Globus pallidus (tissue), 1 donor: Measurements from ENCODE around the gene PAX9.
"Not testable (repeated sequence)": the region's sequence is repeated elsewhere in the genome, so short reads cannot be mapped to it uniquely, and the experiment has no call there.

ENCODE experiments used
- DNase-seq: peaks from one replicate; pipeline ENCODE4 v3.0.0-alpha.2; 2015; ENCODE audit warnings: low spot score

PAX9 gene

GRCh38 chr14:36674659-36675058 lies 13.0 kb downstream of the PAX9 start:
- DNase-seq: no peak

- no peak for DNase-seq
Observed at GRCh38 chr14:36675581-36675980, 13.9 kb downstream of the PAX9 start.

GRCh38 chr14:36676236-36676635 lies 14.6 kb downstream of the PAX9 start:
- no peak for DNase-seq

- DNase-seq: no peak
Observed at GRCh38 chr14:36682338-36682737, 20.7 kb downstream of the PAX9 start.

- no peak for DNase-seq
Observed at GRCh38 chr14:36683083-36683724, 21.5 kb downstream of the PAX9 start.

- no peak for DNase-seq
Observed at GRCh38 chr14:36684946-36685345, 23.3 kb downstream of the PAX9 start.

- no peak for DNase-seq
Observed at GRCh38 chr14:36690311-36691040, 28.8 kb downstream of the PAX9 start.

- not testable (repeated sequence) for DNase-seq
Observed at GRCh38 chr14:36699420-36699819, 37.8 kb downstream of the PAX9 start.

- DNase-seq: no peak
Observed at GRCh38 chr14:36700651-36701050, 39.0 kb downstream of the PAX9 start.

- no peak for DNase-seq
Observed at GRCh38 chr14:36701132-36701531, 39.5 kb downstream of the PAX9 start.

GRCh38 chr14:36702474-36702873 lies 40.8 kb downstream of the PAX9 start:
- no peak for DNase-seq

- DNase-seq: no peak
Observed at GRCh38 chr14:36707570-36707969, 45.9 kb downstream of the PAX9 start.

GRCh38 chr14:36713960-36714703 lies 52.5 kb downstream of the PAX9 start:
- DNase-seq: no peak

- DNase-seq: no peak
Observed at GRCh38 chr14:36716614-36717184, 55.0 kb downstream of the PAX9 start.

GRCh38 chr14:36717363-36717762 lies 55.7 kb downstream of the PAX9 start:
- no peak for DNase-seq

GRCh38 chr14:36718216-36718615 lies 56.6 kb downstream of the PAX9 start:
- no peak for DNase-seq

GRCh38 chr14:36719823-36720222 lies 58.2 kb downstream of the PAX9 start:
- DNase-seq: no peak

GRCh38 chr14:36720657-36721056 lies 59.0 kb downstream of the PAX9 start:
- DNase-seq: no peak

- no peak for DNase-seq
Observed at GRCh38 chr14:36721877-36722276, 60.2 kb downstream of the PAX9 start.

- DNase-seq: no peak
Observed at GRCh38 chr14:36723530-36723929, 61.9 kb downstream of the PAX9 start.

GRCh38 chr14:36724162-36724561 lies 62.5 kb downstream of the PAX9 start:
- no peak for DNase-seq

GRCh38 chr14:36726128-36726527 lies 64.5 kb downstream of the PAX9 start:
- no peak for DNase-seq
